Stimulated activated CD4-positive, alpha-beta T cell treated with anti-CD3 and anti-CD28 coated beads, TNF-alpha, amount 100 ng/mL, for 48 hours (primary cell): Measurements from ENCODE around the gene SRP68.

Experiments
- DNase-seq, 3 donors: peaks; one replicate each; pipeline ENCODE4 v3.0.0-alpha.2; 2020; ENCODE audit warnings: low read depth in 3 of 3

Gene SRP68

GRCh38 chr17:76072148-76072858 is at the start of gene SRP68:
TSS of gene SRP68 (minus strand) at chr17:76072517. CDS start at chr17:76072491, 26 bp downstream.
- DNase-seq: peak; percentile 68 to 82 (median 70)

- DNase-seq: no peak
Observed at GRCh38 chr17:76121932-76122430, 49.7 kb upstream of the SRP68 start.

GRCh38 chr17:76120658-76121008 is 48.3 kb upstream of the SRP68 start:
- no peak for DNase-seq

GRCh38 chr17:76119409-76120371 is 47.4 kb upstream of the SRP68 start:
- no peak for DNase-seq

GRCh38 chr17:76115138-76115754 is 42.9 kb upstream of the SRP68 start:
- no peak for DNase-seq

- DNase-seq: no peak
Observed at GRCh38 chr17:76111956-76112355, 39.6 kb upstream of the SRP68 start.

GRCh38 chr17:76107509-76107908 is 35.2 kb upstream of the SRP68 start:
- no peak for DNase-seq

GRCh38 chr17:76106703-76107102 is 34.4 kb upstream of the SRP68 start:
- no peak for DNase-seq

GRCh38 chr17:76104896-76105231 is 32.5 kb upstream of the SRP68 start:
- DNase-seq: no peak

GRCh38 chr17:76104140-76104895 is 32.0 kb upstream of the SRP68 start:
- no peak for DNase-seq

- peak; percentile 76 to 85 (median 85) for DNase-seq
Observed at GRCh38 chr17:76103274-76104139, 31.2 kb upstream of the SRP68 start, which contains the start of gene EXOC7. TSS of gene EXOC7 (minus strand) at chr17:76103787. CDS start at chr17:76103692, 95 bp downstream.

GRCh38 chr17:76102944-76103273 is 30.6 kb upstream of the SRP68 start:
- DNase-seq: no peak

- DNase-seq: no peak
Observed at GRCh38 chr17:76097716-76098295, 25.5 kb upstream of the SRP68 start.

- DNase-seq: no peak
Observed at GRCh38 chr17:76095943-76096342, 23.6 kb upstream of the SRP68 start.

- DNase-seq: no peak
Observed at GRCh38 chr17:76094046-76094445, 21.7 kb upstream of the SRP68 start.

GRCh38 chr17:76092526-76093413 is 20.5 kb upstream of the SRP68 start:
- DNase-seq: no peak

- DNase-seq: no peak
Observed at GRCh38 chr17:76091526-76092286, 19.4 kb upstream of the SRP68 start.

GRCh38 chr17:76090517-76091129 is 18.3 kb upstream of the SRP68 start:
- DNase-seq: no peak
